HG03139 (cell line): ENCODE results near the gene SLC1A4.

ENCODE experiments used
- ATAC-seq: cut with Tn5 transposase; IDR thresholded peaks from one replicate; pipeline ENCODE4 v1.9.1; 2021; ENCODE audit not compliant: unreplicated experiment

SLC1A4 gene

DNA sequence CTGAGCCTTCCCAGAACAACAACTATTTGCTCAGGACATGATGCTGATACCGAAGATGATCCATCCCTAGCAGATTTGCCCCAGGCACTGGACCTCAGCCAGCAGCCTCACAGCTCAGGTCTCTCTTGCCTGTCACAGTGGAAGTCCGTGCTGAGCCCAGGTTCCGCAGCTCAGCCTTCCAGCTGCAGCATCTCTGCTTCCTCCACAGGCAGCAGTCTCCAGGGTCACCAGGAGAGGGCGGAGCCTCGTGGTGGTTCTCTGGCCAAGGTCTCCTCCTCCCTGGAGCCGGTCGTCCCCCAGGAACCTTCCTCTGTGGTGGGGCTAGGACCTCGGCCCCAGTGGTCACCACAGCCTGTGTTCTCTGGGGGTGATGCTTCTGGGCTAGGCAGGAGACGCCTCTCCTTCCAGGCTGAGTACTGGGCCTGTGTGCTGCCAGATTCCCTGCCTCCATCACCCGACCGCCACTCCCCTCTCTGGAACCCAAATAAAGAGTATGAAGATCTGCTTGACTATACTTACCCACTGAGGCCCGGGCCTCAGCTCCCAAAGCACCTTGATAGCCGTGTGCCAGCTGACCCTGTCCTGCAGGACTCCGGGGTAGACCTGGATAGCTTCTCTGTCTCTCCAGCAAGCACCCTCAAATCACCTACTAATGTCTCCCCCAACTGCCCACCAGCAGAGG is 82.4 kb downstream of the SLC1A4 start:
- no peak for ATAC-seq

DNA sequence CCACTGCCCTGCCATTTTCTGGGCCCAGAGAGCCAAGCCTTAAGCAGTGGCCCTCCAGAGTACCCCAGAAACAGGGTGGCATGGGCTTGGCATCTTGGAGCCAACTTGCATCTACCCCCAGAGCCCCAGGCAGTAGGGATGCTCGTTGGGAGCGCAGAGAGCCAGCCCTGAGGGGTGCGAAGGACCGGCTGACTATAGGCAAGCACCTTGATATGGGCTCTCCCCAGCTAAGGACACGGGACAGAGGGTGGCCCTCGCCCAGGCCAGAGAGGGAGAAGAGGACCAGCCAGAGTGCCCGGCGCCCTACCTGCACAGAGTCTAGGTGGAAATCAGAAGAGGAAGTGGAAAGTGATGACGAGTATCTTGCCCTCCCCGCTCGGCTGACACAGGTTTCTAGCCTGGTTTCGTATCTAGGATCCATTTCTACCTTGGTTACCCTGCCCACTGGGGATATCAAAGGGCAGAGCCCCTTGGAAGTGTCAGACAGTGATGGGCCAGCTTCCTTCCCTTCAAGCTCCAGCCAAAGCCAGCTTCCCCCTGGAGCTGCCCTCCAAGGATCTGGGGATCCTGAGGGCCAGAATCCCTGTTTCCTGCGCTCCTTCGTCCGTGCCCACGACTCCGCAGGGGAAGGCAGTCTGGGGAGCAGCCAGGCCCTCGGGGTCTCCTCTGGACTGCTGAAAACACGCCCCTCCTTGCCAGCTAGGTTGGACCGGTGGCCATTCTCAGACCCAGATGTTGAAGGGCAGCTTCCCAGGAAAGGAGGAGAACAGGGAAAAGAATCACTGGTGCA is 83.2 kb downstream of the SLC1A4 start:
- no peak for ATAC-seq
